GM21825 (cell line): ENCODE data around the gene VCY.
"Not testable (repeated sequence)": the region's sequence is repeated elsewhere in the genome, so short reads cannot be mapped to it uniquely, and the experiment has no call there.

Source experiments
- ATAC-seq: cut with Tn5 transposase; IDR thresholded peaks from one replicate; pipeline ENCODE4 v1.9.1; 2021; ENCODE audit warnings: mild to moderate bottlenecking, moderate library complexity; ENCODE audit not compliant: unreplicated experiment

Gene VCY

GRCh38 chrY:13986373-13986772 lies at the start of gene VCY:
Gene VCY (minus strand): TSS chrY:13986473. CDS start chrY:13986440, 33 bp downstream.
- ATAC-seq = not testable (repeated sequence)

DNA sequence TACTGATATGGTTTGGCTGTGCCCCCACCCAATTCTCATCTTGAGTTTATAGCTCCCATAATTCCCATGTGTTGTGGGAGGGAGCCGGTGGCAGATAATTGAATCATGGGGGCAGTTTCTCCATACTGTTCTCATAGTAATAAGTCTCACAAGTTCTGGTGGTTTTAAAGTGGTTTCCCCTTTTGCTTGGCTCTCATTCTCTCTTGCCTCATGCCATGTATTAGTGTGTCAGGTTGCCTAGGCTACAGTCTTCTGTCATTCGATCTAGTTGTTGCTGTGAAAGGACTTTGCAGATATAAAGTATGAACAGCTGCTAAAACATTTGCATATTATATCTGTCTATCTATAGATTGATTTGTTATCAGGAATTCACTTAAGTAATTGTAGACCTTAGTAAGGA lies 44.1 kb upstream of the VCY start:
- ATAC-seq = not testable (repeated sequence)

DNA sequence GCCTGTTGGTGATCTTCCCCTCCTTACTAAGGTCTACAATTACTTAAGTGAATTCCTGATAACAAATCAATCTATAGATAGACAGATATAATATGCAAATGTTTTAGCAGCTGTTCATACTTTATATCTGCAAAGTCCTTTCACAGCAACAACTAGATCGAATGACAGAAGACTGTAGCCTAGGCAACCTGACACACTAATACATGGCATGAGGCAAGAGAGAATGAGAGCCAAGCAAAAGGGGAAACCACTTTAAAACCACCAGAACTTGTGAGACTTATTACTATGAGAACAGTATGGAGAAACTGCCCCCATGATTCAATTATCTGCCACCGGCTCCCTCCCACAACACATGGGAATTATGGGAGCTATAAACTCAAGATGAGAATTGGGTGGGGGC lies 25.6 kb upstream of the VCY start:
- not testable (repeated sequence) for ATAC-seq

DNA sequence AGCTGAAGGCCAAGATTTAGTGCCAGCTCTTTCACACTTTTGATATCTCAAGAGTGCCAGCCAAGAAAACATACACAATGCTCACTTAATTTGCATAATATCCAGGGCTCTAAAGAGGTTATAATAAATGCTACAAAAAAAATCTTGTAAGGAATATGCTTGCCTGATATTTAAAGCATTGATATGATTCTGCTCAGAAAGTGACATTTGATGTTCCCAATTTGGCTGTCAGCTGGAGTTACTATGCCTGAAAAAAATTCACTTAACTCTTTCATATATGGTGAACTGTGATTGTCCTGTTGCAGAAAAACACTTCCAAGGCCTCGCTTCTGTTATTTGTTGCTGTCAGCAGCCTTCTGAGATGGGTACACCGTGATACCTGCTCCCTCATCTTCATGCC lies 43.9 kb downstream of the VCY start:
- not testable (repeated sequence) for ATAC-seq
